HepG2 (cell line): Measurements from ENCODE around the gene VDAC1. TPM values are rescaled to one million over a fixed set of nuclear protein-coding genes. Genes with fewer than 3 reads are reported as not detected.

Experiments used
- ATAC-seq: fragments of 200-7000 bp; cut with Tn5 transposase; 3 replicates; pipeline ENCODE4 v1.9.1; 2020; ENCODE audit warnings: mild to moderate bottlenecking, moderate library complexity
- BruUV-seq: library from RNA; stranded (reverse); fragments of 400-500 nt; replicated peaks from 2 replicates; lab custom pipeline; 2021; lab: Mats Ljungman, UMichigan
- CTCF ChIA-PET: fragments of 300-600 bp; formaldehyde crosslinking; extraction: SDS; loops from one replicate; lab custom pipeline; 2021; ENCODE audit warnings: low total read pairs, inconsistent platforms, low intra/inter-chr PET ratio; lab: Yijun Ruan, JAX
- POLR2A ChIA-PET: fragments of 350-600 bp; sonication (Branson Sonifier 250); formaldehyde crosslinking; loops from one replicate; lab custom pipeline; 2020; ENCODE audit warnings: antibody characterized with exemption, inconsistent platforms; lab: Yijun Ruan, JAX
- DNase-seq: peaks from one replicate; pipeline ENCODE4 v3.0.0-alpha.2; 2015; ENCODE audit warnings: low spot score
- FAIRE-seq: peaks from 3 replicates; lab custom pipeline; 2011; peaks lifted over from hg19 to GRCh38; lab: Jason Lieb, UNC
- H2AFZ ChIP-seq: one replicate; pipeline ENCODE4 v1.6.1; 2011; ENCODE audit warnings: low read length, inconsistent platforms
- H3K27ac ChIP-seq: fragments of 300-600 bp; 3 replicates; pipeline ENCODE4 v1.8.0; 2011; ENCODE audit warnings: mixed run types, mild to moderate bottlenecking, mixed read lengths, low read length, inconsistent platforms; ENCODE audit not compliant: insufficient read depth; ENCODE audit errors: extremely low read length
- H3K27me3 ChIP-seq, 2 experiments: fragments of 200-600 bp in 1 of 2; 2 replicates in 1 of 2; 3 replicates in 1 of 2; pipeline versions ENCODE4 v1.6.0 to v1.8.0; 2011; ENCODE audit warnings: low read length in 2 of 2, mild to moderate bottlenecking in 2 of 2, moderate library complexity in 2 of 2, inconsistent platforms in 1 of 2; ENCODE audit not compliant: insufficient read depth in 2 of 2, control insufficient read depth in 1 of 2
- H3K36me3 ChIP-seq, 2 experiments: fragments of 200-600 bp in 1 of 2; replicated peaks in 1 of 2; 2 replicates in 1 of 2; 3 replicates in 1 of 2; pipeline versions ENCODE4 v1.5.1 to v1.8.0; 2011; ENCODE audit warnings: low read length in 2 of 2, inconsistent platforms in 1 of 2; ENCODE audit not compliant: insufficient read depth in 2 of 2, control insufficient read depth in 1 of 2
- H3K4me1 ChIP-seq: 2 replicates; pipeline ENCODE4 v1.5.1; 2012; ENCODE audit warnings: low read length, inconsistent platforms; ENCODE audit not compliant: insufficient read depth
- H3K4me2 ChIP-seq: 2 replicates; pipeline ENCODE4 v1.6.0; 2011; ENCODE audit warnings: low read depth, low read length, inconsistent platforms
- H3K4me3 ChIP-seq, 3 experiments: fragments of 200-600 bp in 1 of 3; sonication (generic), shearing (Covaris generic) in 1 of 3; replicated peaks in 1 of 3; 2 replicates each; pipeline ENCODE4 v1.5.1; 2011 to 2016; ENCODE audit warnings: low read length in 3 of 3, inconsistent platforms in 2 of 3, low read depth in 2 of 3, mild to moderate bottlenecking in 2 of 3, control low read depth in 1 of 3, mixed read lengths in 1 of 3; ENCODE audit not compliant: insufficient read depth in 1 of 3
- H3K79me2 ChIP-seq: one replicate; pipeline ENCODE4 v1.6.1; 2011; ENCODE audit warnings: low read length, inconsistent platforms; ENCODE audit not compliant: insufficient read depth
- H3K9ac ChIP-seq: 2 replicates; pipeline ENCODE4 v1.6.0; 2011; ENCODE audit warnings: mild to moderate bottlenecking, low read depth, low read length, inconsistent platforms; ENCODE audit not compliant: insufficient read depth
- H3K9me3 ChIP-seq: 2 replicates; pipeline ENCODE4 v1.5.1; 2012; ENCODE audit warnings: mild to moderate bottlenecking, low read length
- H4K20me1 ChIP-seq: 2 replicates; pipeline ENCODE4 v1.6.0; 2011; ENCODE audit warnings: inconsistent platforms, mild to moderate bottlenecking, low read length, moderate library complexity; ENCODE audit not compliant: insufficient read depth
- DRAP1 ChIP-seq: IDR thresholded peaks from 2 replicates; pipeline ENCODE4 v1.6.1; 2016; ENCODE audit warnings: missing genetic modification reagents, missing compliant biosample characterization
- ELF1 ChIP-seq: sonication (generic); formaldehyde crosslinking; IDR thresholded peaks from 2 replicates; pipeline ENCODE4 v1.4.0; 2020; ENCODE audit warnings: missing genetic modification reagents
- PRDM10 ChIP-seq: sonication (generic); formaldehyde crosslinking; IDR thresholded peaks from 2 replicates; pipeline ENCODE4 v1.4.0; 2020; ENCODE audit warnings: low read depth, missing genetic modification reagents
- RBM22 ChIP-seq: fragments of 200-400 bp; formaldehyde crosslinking; optimal IDR thresholded peaks from 2 replicates; pipeline ENCODE3; 2017; ENCODE audit warnings: mild to moderate bottlenecking, low read length, moderate library complexity
- RORA ChIP-seq: sonication (generic); formaldehyde crosslinking; IDR thresholded peaks from 2 replicates; pipeline ENCODE4 v1.5.0; 2020; ENCODE audit warnings: mild to moderate bottlenecking, missing genetic modification reagents, moderate library complexity
- SNAPC4 ChIP-seq: sonication (generic); formaldehyde crosslinking; IDR thresholded peaks from 2 replicates; pipeline ENCODE4 v1.4.0; 2020; ENCODE audit warnings: mild to moderate bottlenecking, missing genetic modification reagents
- SOX5 ChIP-seq: IDR thresholded peaks from 2 replicates; pipeline ENCODE4 v1.6.1; 2016; ENCODE audit warnings: borderline replicate concordance
- THAP11 ChIP-seq: IDR thresholded peaks from 2 replicates; pipeline ENCODE4 v1.6.1; 2016; ENCODE audit warnings: missing biosample characterization, missing genetic modification reagents
- ZNF12 ChIP-seq: sonication (generic); formaldehyde crosslinking; IDR thresholded peaks from 2 replicates; pipeline ENCODE4 v1.5.0; 2020; ENCODE audit warnings: missing genetic modification reagents
- ZNF383 ChIP-seq: sonication (generic); formaldehyde crosslinking; IDR thresholded peaks from 2 replicates; pipeline ENCODE4 v1.4.0; 2020; ENCODE audit warnings: missing genetic modification reagents, mild to moderate bottlenecking, borderline replicate concordance
- ZNF619 ChIP-seq: sonication (generic); formaldehyde crosslinking; IDR thresholded peaks from 2 replicates; pipeline ENCODE4 v1.4.0; 2020; ENCODE audit warnings: mild to moderate bottlenecking, missing genetic modification reagents
- ZNF639 ChIP-seq: conservative IDR thresholded peaks from 2 replicates; pipeline ENCODE4 v1.6.1; 2018; ENCODE audit warnings: missing genetic modification reagents
- ZNF724P ChIP-seq: sonication (generic); formaldehyde crosslinking; IDR thresholded peaks from 2 replicates; pipeline ENCODE4 v1.8.0; 2022; ENCODE audit warnings: missing genetic modification reagents, borderline replicate concordance
- WGBS: methylation state at CpG from one replicate; pipeline ENCODE4 v1.1.6; 2017; ENCODE audit warnings: low lambda C conversion rate; 5-methylcytosine and 5-hydroxymethylcytosine counted together
- in situ Hi-C: cut with HindIII; loops from 2 replicates; pipeline ENCODE4 v1.10.0; 2017; ENCODE audit warnings: low pct_unique_long_range_greater_than_20kb; ENCODE audit not compliant: extremely low pct_ligation_motif_present
- intact Hi-C: fragments of 100-400 bp; cut with micrococcal nuclease; formaldehyde crosslinking; loops from one replicate; pipeline ENCODE4 v1.10.0; 2022; ENCODE audit not compliant: unreplicated experiment
- polyA plus RNA-seq, 8 experiments: library from polyadenylated mRNA; depleted of rRNA in 3 of 8; stranded (reverse) in 7 of 8; unstranded in 1 of 8; fragments of >200 nt; fragmentation: Illumina TruSeq in 4 of 8; extraction: Trizol in 4 of 8; gene quantifications; 2 replicates each; pipeline versions ENCODE4 v1.2.1 to v1.2.3, GENCODE V29; 2011 to 2016; ENCODE audit warnings: low read depth in 4 of 8, missing spikeins in 1 of 8, mixed read lengths in 1 of 8; ENCODE audit not compliant: insufficient read depth in 1 of 8
- total RNA-seq, 5 experiments: library from RNA; depleted of rRNA; stranded (reverse); fragments of >200 nt; fragmentation: Illumina TruSeq; extraction: Trizol; gene quantifications; 2 replicates each; pipeline ENCODE4 v1.2.3, GENCODE V29; 2016; ENCODE audit warnings: low read depth in 1 of 5

VDAC1 gene
- total and polyA plus RNA-seq, 2 of the 13 experiments (the other 11 are each of a cell fraction or from before 2014, with no cell fraction given) = 112 to 380 TPM

- TF ChIP-seq SNAPC4 (CRISPR knock-in tag) (no peak), ELF1 (no peak), ZNF12 (CRISPR knock-in tag) (no peak), RBM22 (no peak), ZNF724P (no peak), SOX5 (no peak)
Measured at GRCh38 chr5:133978943-133979342, 25.8 kb downstream of the VDAC1 start (continued).

- peaks cover 32% of the 10 kb centered on the region for H3K4me1 ChIP-seq
- FAIRE-seq (no peak), DNase-seq (no peak), ATAC-seq (peak; percentile 11; the same call in 1 of the 3 replicates)
- ChIA-PET CTCF (no interaction called here), POLR2A (interaction anchor here (0.9 to 3.7 kb wide), 7 partner anchors 8 to 41 kb away, joined by 3 to 35 read pairs (median 9); partner anchors contain the start of genes C5orf15 and VDAC1)
- peak overlapping the region; percentile 68 for H3K27ac ChIP-seq
- intact Hi-C loops = loop anchor here (1.0 kb wide), 1 partner anchor 9 kb away; no protein-coding TSS in a partner anchor
- H3K79me2 ChIP-seq = peaks cover 5% of the 10 kb centered on the region
- H4K20me1 ChIP-seq = peaks cover 5% of the 10 kb centered on the region; the same call in 1 of the 2 replicates
- H3K36me3 ChIP-seq = peaks cover 28 to 59% of the 10 kb centered on the region in 2 experiments
- H3K9ac ChIP-seq = peak overlapping the region; percentile 44
- H3K4me3 ChIP-seq = no peak overlapping the region
- H3K4me2 ChIP-seq = peak overlapping the region; percentile 63
- no peak overlapping the region for H2AFZ ChIP-seq
- no peaks in the 10 kb centered on the region for H3K9me3 ChIP-seq
- 21% methylated on average over 1 of the region's 1 CpG for WGBS
- no peaks in the 10 kb centered on the region for H3K27me3 ChIP-seq
- BruUV-seq = TSS peak; percentile 92
- in situ Hi-C loops = no loop called here
- TF ChIP-seq ZNF619 (CRISPR knock-in tag) = no peak
- no peak for TF ChIP-seq RORA
- no peak for TF ChIP-seq DRAP1
- no peak for TF ChIP-seq PRDM10 (CRISPR knock-in tag)
- no peak for TF ChIP-seq THAP11 (CRISPR knock-in tag)
- no peak for TF ChIP-seq ZNF383
- TF ChIP-seq ZNF639 (CRISPR knock-in tag) = no peak
Measured at GRCh38 chr5:133977858-133978257, 26.9 kb downstream of the VDAC1 start.
